Hepatocyte (in vitro differentiated cells): ENCODE measurements around the gene TACC2. TPM values are rescaled to one million over a fixed set of nuclear protein-coding genes. Genes with fewer than 3 reads are reported as not detected.

ENCODE experiments used
- DNase-seq: peaks from one replicate; pipeline ENCODE4 v3.0.0-alpha.2; 2016; ENCODE audit warnings: low spot score
- H2AFZ ChIP-seq: fragments of 200-600 bp; sonication (generic); 2 replicates; pipeline ENCODE4 v1.6.0; 2016; ENCODE audit warnings: antibody characterized with exemption, mild to moderate bottlenecking
- H3K27ac ChIP-seq: fragments of 200-600 bp; sonication (generic); 2 replicates; pipeline ENCODE4 v1.5.1; 2016; ENCODE audit warnings: mild to moderate bottlenecking
- H3K27me3 ChIP-seq: fragments of 200-600 bp; sonication (generic); 2 replicates; pipeline ENCODE4 v1.6.1; 2016
- H3K36me3 ChIP-seq: fragments of 200-600 bp; sonication (generic); replicated peaks from 2 replicates; pipeline ENCODE4 v1.5.1; 2016; ENCODE audit warnings: low read depth; ENCODE audit not compliant: insufficient read depth
- H3K4me1 ChIP-seq: fragments of 200-600 bp; sonication (generic); 2 replicates; pipeline ENCODE4 v1.5.1; 2016; ENCODE audit warnings: mild to moderate bottlenecking, moderate library complexity; ENCODE audit not compliant: insufficient read depth
- H3K4me2 ChIP-seq: fragments of 200-600 bp; sonication (generic); 2 replicates; pipeline ENCODE4 v1.6.0; 2016
- H3K4me3 ChIP-seq: fragments of 200-600 bp; sonication (generic); 2 replicates; pipeline ENCODE4 v1.5.1; 2016; ENCODE audit warnings: mild to moderate bottlenecking
- H3K79me2 ChIP-seq: fragments of 200-600 bp; sonication (generic); 2 replicates; pipeline ENCODE4 v1.6.0; 2017; ENCODE audit warnings: mild to moderate bottlenecking
- H3K9me2 ChIP-seq: fragments of 200-600 bp; sonication (generic); replicated peaks from 2 replicates; pipeline ENCODE4 v1.6.0; 2017; ENCODE audit warnings: mild to moderate bottlenecking; ENCODE audit not compliant: insufficient read depth
- H3K9me3 ChIP-seq: fragments of 200-600 bp; sonication (generic); 2 replicates; pipeline ENCODE4 v1.5.1; 2016; ENCODE audit warnings: low read depth, mild to moderate bottlenecking
- H4K20me1 ChIP-seq: fragments of 200-600 bp; sonication (generic); 2 replicates; pipeline ENCODE4 v1.6.0; 2016; ENCODE audit warnings: mild to moderate bottlenecking; ENCODE audit not compliant: insufficient read depth, poor library complexity, severe bottlenecking
- EZH2 ChIP-seq: fragments of 200-600 bp; sonication (generic); IDR thresholded peaks from 2 replicates; pipeline ENCODE4 v1.6.1; 2016; ENCODE audit warnings: antibody characterized with exemption, mild to moderate bottlenecking, borderline replicate concordance
- EZH2phosphoT487 ChIP-seq: fragments of 200-600 bp; sonication (generic); IDR thresholded peaks from one replicate; pipeline ENCODE4 v1.6.1; 2018; ENCODE audit warnings: antibody characterized with exemption, mild to moderate bottlenecking, low read depth, moderate library complexity; ENCODE audit not compliant: unreplicated experiment, severe bottlenecking
- whole genome bisulfite sequencing: methylation state at CpG from one replicate; pipeline ENCODE4 v1.1.6; 2016; ENCODE audit warnings: low lambda C conversion rate; ENCODE audit errors: missing lambda C conversion rate; 5-methylcytosine and 5-hydroxymethylcytosine counted together
- polyA plus RNA-seq: library from polyadenylated mRNA; unstranded; fragments of >200 nt; fragmentation: Nextera tagmentation; extraction: Ambion mirVana; gene quantifications from 2 replicates; pipeline ENCODE4 v1.2.1, GENCODE V29; 2016
- total RNA-seq: library from RNA; depleted of rRNA; stranded (reverse); fragments of >200 nt; gene quantifications from 2 replicates; pipeline ENCODE4 v1.2.3, GENCODE V29; 2014
- TF ChIP-seq, protein P1 (sequence below): fragments of 200-600 bp; sonication (generic); IDR thresholded peaks from 2 replicates; pipeline ENCODE4 v1.5.1; 2016; ENCODE audit warnings: antibody characterized with exemption, mild to moderate bottlenecking; ENCODE audit not compliant: poor library complexity

The TACC2 gene
- total and polyA plus RNA-seq, 2 experiments from 2014 or later, result 20.0 to 34.6 TPM

DNA sequence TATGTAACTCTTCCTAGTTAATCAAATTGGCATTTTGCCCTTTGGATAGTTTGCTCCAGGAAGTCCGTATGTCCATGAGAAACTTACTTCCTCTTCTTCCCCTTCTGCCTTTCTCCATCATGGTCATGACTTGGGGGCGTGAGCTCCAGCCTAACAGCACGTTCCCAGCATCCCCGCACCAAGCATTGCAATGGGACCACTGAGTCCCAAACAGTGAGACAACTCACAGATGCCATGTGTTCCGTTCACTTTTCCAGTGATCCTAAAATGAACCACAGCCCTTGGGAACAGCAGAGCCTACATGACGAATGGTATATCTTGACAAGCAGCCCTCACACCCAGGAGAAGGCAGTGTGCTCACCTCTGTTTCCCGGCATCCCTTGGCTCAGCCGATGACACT, 292.8 kb downstream of the TACC2 start:
- Histone ChIP-seq H3K4me1 (no peaks in the 10 kb centered on the region), H3K36me3 (no peaks in the 10 kb centered on the region), H3K9me3 (no peaks in the 10 kb centered on the region), H2AFZ (no peak overlapping the region), H3K27ac (no peak overlapping the region), H4K20me1 (no peaks in the 10 kb centered on the region), H3K27me3 (no peaks in the 10 kb centered on the region), H3K79me2 (no peaks in the 10 kb centered on the region), H3K9me2 (no peaks in the 10 kb centered on the region), H3K4me2 (no peak overlapping the region), H3K4me3 (no peak overlapping the region)
- DNase-seq, result no peak
- WGBS, result 93% methylated on average over 8 of the region's 8 CpGs
- no peak for TF ChIP-seq EZH2phosphoT487
- TF ChIP-seq, protein P1, sequence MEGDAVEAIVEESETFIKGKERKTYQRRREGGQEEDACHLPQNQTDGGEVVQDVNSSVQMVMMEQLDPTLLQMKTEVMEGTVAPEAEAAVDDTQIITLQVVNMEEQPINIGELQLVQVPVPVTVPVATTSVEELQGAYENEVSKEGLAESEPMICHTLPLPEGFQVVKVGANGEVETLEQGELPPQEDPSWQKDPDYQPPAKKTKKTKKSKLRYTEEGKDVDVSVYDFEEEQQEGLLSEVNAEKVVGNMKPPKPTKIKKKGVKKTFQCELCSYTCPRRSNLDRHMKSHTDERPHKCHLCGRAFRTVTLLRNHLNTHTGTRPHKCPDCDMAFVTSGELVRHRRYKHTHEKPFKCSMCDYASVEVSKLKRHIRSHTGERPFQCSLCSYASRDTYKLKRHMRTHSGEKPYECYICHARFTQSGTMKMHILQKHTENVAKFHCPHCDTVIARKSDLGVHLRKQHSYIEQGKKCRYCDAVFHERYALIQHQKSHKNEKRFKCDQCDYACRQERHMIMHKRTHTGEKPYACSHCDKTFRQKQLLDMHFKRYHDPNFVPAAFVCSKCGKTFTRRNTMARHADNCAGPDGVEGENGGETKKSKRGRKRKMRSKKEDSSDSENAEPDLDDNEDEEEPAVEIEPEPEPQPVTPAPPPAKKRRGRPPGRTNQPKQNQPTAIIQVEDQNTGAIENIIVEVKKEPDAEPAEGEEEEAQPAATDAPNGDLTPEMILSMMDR, result no peak
- no peak for TF ChIP-seq EZH2

DNA sequence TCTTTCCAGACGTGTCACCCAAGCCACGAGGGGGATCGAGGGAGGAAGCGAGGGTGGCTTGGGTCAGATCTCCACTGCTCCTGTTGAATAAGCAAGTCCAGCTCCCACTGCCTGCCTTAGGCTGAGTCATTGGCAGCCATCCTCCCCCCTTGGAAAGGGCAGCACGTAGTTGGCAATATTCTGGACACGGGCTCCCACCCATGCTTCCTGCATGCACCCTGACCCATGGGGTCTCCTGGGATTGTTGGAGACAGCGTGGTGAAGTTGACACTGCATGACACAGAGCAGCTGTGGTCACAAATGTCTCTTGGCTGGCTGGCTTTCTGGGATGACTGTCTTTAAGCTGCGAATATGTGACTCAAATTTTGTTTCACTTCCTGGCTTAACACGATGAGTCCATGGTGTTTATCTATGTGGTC, 293.3 kb downstream of the TACC2 start:
- TF ChIP-seq EZH2phosphoT487 (no peak), EZH2 (no peak)
- TF ChIP-seq, protein P1, result no peak
- Histone ChIP-seq H3K4me2 (no peak overlapping the region), H3K4me3 (no peak overlapping the region), H3K9me3 (no peaks in the 10 kb centered on the region), H4K20me1 (no peaks in the 10 kb centered on the region), H3K27ac (no peak overlapping the region), H3K79me2 (no peaks in the 10 kb centered on the region), H2AFZ (no peak overlapping the region), H3K36me3 (no peaks in the 10 kb centered on the region), H3K4me1 (no peaks in the 10 kb centered on the region), H3K9me2 (no peaks in the 10 kb centered on the region), H3K27me3 (no peaks in the 10 kb centered on the region)
- 90% methylated on average over 9 of the region's 9 CpGs for WGBS
- DNase-seq, result no peak

DNA sequence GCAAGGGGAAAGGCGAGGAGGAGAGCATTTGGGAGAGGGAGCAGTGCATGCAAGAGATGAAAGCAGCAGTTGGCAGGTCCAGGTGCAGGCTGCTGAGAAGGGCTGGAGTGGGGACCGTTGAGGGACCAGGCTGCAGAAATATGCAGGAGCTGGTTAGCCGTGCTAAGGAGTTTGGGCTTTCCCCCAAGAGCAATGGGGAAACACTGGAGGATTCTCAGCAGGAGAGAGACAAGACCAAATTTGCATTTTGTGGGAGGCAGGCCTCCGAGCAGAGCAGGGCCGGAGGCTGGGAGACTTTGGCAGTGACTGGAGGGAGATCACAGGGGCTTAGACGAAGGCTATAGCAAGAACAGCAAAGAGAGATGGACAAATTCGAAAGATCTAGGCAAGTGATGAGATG, 293.9 kb downstream of the TACC2 start:
- 70% methylated on average over 7 of the region's 7 CpGs for WGBS
- Histone ChIP-seq H3K27ac (no peak overlapping the region), H3K79me2 (no peaks in the 10 kb centered on the region), H4K20me1 (no peaks in the 10 kb centered on the region), H3K9me2 (no peaks in the 10 kb centered on the region), H3K27me3 (no peaks in the 10 kb centered on the region), H3K4me3 (no peak overlapping the region), H3K4me2 (no peak overlapping the region), H2AFZ (no peak overlapping the region), H3K4me1 (no peaks in the 10 kb centered on the region), H3K9me3 (no peaks in the 10 kb centered on the region), H3K36me3 (no peaks in the 10 kb centered on the region)
- DNase-seq, result no peak
- TF ChIP-seq EZH2 (no peak), EZH2phosphoT487 (no peak)
- TF ChIP-seq, protein P1, result no peak
